Calu3 (cell line): Measurements from ENCODE around the gene MINDY4B. TPM values are rescaled to one million over a fixed set of nuclear protein-coding genes. Genes with fewer than 3 reads are reported as not detected.

Source experiments
- Bru-seq: library from RNA; stranded (reverse); fragments of 400-500 nt; gene quantifications from one replicate; lab custom pipeline; 2021; lab: Mats Ljungman, UMichigan
- BruChase-seq, 2 experiments: library from RNA; stranded (reverse); fragments of 400-500 nt; gene quantifications; one replicate each; lab custom pipeline; 2021; lab: Mats Ljungman, UMichigan
- BruUV-seq: library from RNA; stranded (reverse); fragments of 400-500 nt; replicated peaks from 2 replicates; lab custom pipeline; 2021; lab: Mats Ljungman, UMichigan
- CTCF ChIA-PET: fragments of 300-600 bp; sonication (Branson Sonifier 250); formaldehyde crosslinking; loops from one replicate; lab custom pipeline; 2022; ENCODE audit warnings: antibody characterized with exemption; lab: Charles Lee
- DNase-seq: peaks from one replicate; pipeline ENCODE4 v3.0.0; 2022
- H3K27ac Mint-ChIP-seq: one replicate; pipeline ENCODE4 v1.8.0; 2022; ENCODE audit warnings: mixed read lengths; ENCODE audit not compliant: unreplicated experiment
- H3K27me3 Mint-ChIP-seq: one replicate; pipeline ENCODE4 v1.8.0; 2022; ENCODE audit warnings: mixed read lengths; ENCODE audit not compliant: unreplicated experiment
- H3K36me3 Mint-ChIP-seq: one replicate; pipeline ENCODE4 v1.8.0; 2022; ENCODE audit warnings: mild to moderate bottlenecking, moderate library complexity, mixed read lengths; ENCODE audit not compliant: insufficient read depth, unreplicated experiment
- H3K4me1 Mint-ChIP-seq: one replicate; pipeline ENCODE4 v1.8.0; 2022; ENCODE audit warnings: mild to moderate bottlenecking, low read depth, mixed read lengths; ENCODE audit not compliant: unreplicated experiment
- H3K4me3 Mint-ChIP-seq: one replicate; pipeline ENCODE4 v1.8.0; 2022; ENCODE audit warnings: mild to moderate bottlenecking, low read depth, moderate library complexity, mixed read lengths; ENCODE audit not compliant: unreplicated experiment
- H3K9me3 Mint-ChIP-seq: one replicate; pipeline ENCODE4 v1.8.0; 2022; ENCODE audit warnings: low read depth, mixed read lengths; ENCODE audit not compliant: unreplicated experiment
- CTCF ChIP-seq: fragments of 200-600 bp; IDR thresholded peaks from one replicate; pipeline ENCODE4 v1.8.0; 2022; ENCODE audit warnings: antibody characterized with exemption; ENCODE audit not compliant: unreplicated experiment
- intact Hi-C: fragments of 100-400 bp; cut with micrococcal nuclease; formaldehyde crosslinking; loops from one replicate; pipeline ENCODE4 v1.10.0; 2022; ENCODE audit not compliant: unreplicated experiment
- long read RNA-seq: library from polyadenylated mRNA; stranded (forward); transcript quantifications from one replicate; pipeline ENCODE4 v2.0.0, GENCODE V29; 2022
- total RNA-seq: library from RNA; stranded (reverse); gene quantifications from 2 replicates; pipeline ENCODE4 v1.2.3, GENCODE V29; 2022

The MINDY4B gene
- total RNA-seq: not detected in 2 replicates
- Bru-seq, nascent RNA: not detected
- BruChase-seq, experiment 1, labeled RNA remaining after a 6-hour chase: not detected
- BruChase-seq, experiment 2, labeled RNA remaining after a 2-hour chase: not detected
- long read RNA-seq: 0 reads

- no peaks in the 10 kb centered on the region for H3K36me3 Mint-ChIP-seq
- no peaks in the 10 kb centered on the region for H3K9me3 Mint-ChIP-seq
- no peak for DNase-seq
- intact Hi-C loops: no loop called here
- H3K4me1 Mint-ChIP-seq: no peaks in the 10 kb centered on the region
- peaks cover 100% of the 10 kb centered on the region for H3K27me3 Mint-ChIP-seq
- no peak within 1 kb of the TSS for H3K27ac Mint-ChIP-seq
- CTCF ChIA-PET: no interaction called here
- no peak within 1 kb of the TSS for H3K4me3 Mint-ChIP-seq
- no peak for TF ChIP-seq CTCF
- BruUV-seq: no TSS peak
Measured at GRCh38 chr3:150905339-150905738, at the start of gene MINDY4B. Gene MINDY4B, minus strand, starts transcription at chr3:150905439. Its CDS starts 0 bp downstream, at chr3:150905439.

GRCh38 chr3:150951923-150952322 is 46.7 kb upstream of the MINDY4B start:
- no peaks in the 10 kb centered on the region for H3K4me1 Mint-ChIP-seq
- no peak overlapping the region for H3K4me3 Mint-ChIP-seq
- H3K9me3 Mint-ChIP-seq: no peaks in the 10 kb centered on the region
- intact Hi-C loops: no loop called here
- TF ChIP-seq CTCF: no peak
- no peak overlapping the region for H3K27ac Mint-ChIP-seq
- peaks cover 98% of the 10 kb centered on the region for H3K27me3 Mint-ChIP-seq
- CTCF ChIA-PET: no interaction called here
- BruUV-seq: no TSS peak
- H3K36me3 Mint-ChIP-seq: no peaks in the 10 kb centered on the region
- DNase-seq: no peak

- Mint-ChIP-seq H3K27me3 (peaks cover 81% of the 10 kb centered on the region), H3K9me3 (no peaks in the 10 kb centered on the region), H3K27ac (no peak overlapping the region), H3K4me1 (no peaks in the 10 kb centered on the region), H3K4me3 (no peak overlapping the region), H3K36me3 (no peaks in the 10 kb centered on the region)
- intact Hi-C loops: no loop called here
- CTCF ChIA-PET: no interaction called here
- DNase-seq: no peak
- no TSS peak for BruUV-seq
- TF ChIP-seq CTCF: no peak
Measured at GRCh38 chr3:150945226-150946032, 40.2 kb upstream of the MINDY4B start.

- intact Hi-C loops: no loop called here
- no peak for DNase-seq
- Mint-ChIP-seq H3K4me3 (no peak overlapping the region), H3K27ac (no peak overlapping the region), H3K4me1 (no peaks in the 10 kb centered on the region), H3K27me3 (peaks cover 81% of the 10 kb centered on the region), H3K9me3 (no peaks in the 10 kb centered on the region), H3K36me3 (no peaks in the 10 kb centered on the region)
- no peak for TF ChIP-seq CTCF
- CTCF ChIA-PET: interaction anchor here (0.5 to 0.7 kb wide), 2 partner anchors 1373 to 1921 kb away, joined by 3 to 6 read pairs; no protein-coding TSS in a partner anchor
- BruUV-seq: no TSS peak
Measured at GRCh38 chr3:150942221-150942620, 37.0 kb upstream of the MINDY4B start.
